OCI-LY7 (cell line): ENCODE results near the gene SUN2. TPM values are rescaled to one million over a fixed set of nuclear protein-coding genes. Genes with fewer than 3 reads are reported as not detected.

ENCODE experiments used
- BruUV-seq: library from RNA; stranded (reverse); fragments of 400-500 nt; replicated peaks from 2 replicates; lab custom pipeline; 2021; lab: Mats Ljungman, UMichigan
- CTCF ChIA-PET: fragments of 300-600 bp; sonication (Branson Sonifier 250); formaldehyde crosslinking; loops from one replicate; lab custom pipeline; 2022; ENCODE audit warnings: antibody characterized with exemption; ENCODE audit not compliant: unreplicated experiment; lab: Charles Lee
- POLR2A ChIA-PET: fragments of 300-600 bp; sonication (Branson Sonifier 250); formaldehyde crosslinking; loops from one replicate; lab custom pipeline; 2022; ENCODE audit warnings: antibody characterized with exemption; lab: Charles Lee
- DNase-seq: peaks from one replicate; pipeline ENCODE4 v3.0.0-alpha.2; 2015; ENCODE audit warnings: low spot score
- H2AFZ ChIP-seq: fragments of 200-600 bp; sonication (generic), shearing (Covaris generic); 2 replicates; pipeline ENCODE4 v1.6.1; 2014; ENCODE audit warnings: mild to moderate bottlenecking, antibody characterized with exemption, low read length, moderate library complexity
- H3K27ac ChIP-seq: fragments of 200-600 bp; sonication (generic); 2 replicates; pipeline ENCODE4 v1.5.1; 2014; ENCODE audit warnings: mixed run types, low read depth, mild to moderate bottlenecking, moderate library complexity, low read length, inconsistent platforms; ENCODE audit not compliant: poor library complexity, severe bottlenecking
- H3K36me3 ChIP-seq: fragments of 200-600 bp; sonication (generic); 2 replicates; pipeline ENCODE4 v1.6.1; 2014; ENCODE audit warnings: mild to moderate bottlenecking, antibody characterized with exemption, low read length, moderate library complexity, mixed read lengths; ENCODE audit not compliant: insufficient read depth
- H3K4me1 ChIP-seq: fragments of 200-600 bp; sonication (generic); 2 replicates; pipeline ENCODE4 v1.5.1; 2014; ENCODE audit warnings: mild to moderate bottlenecking, low read length; ENCODE audit not compliant: insufficient read depth, poor library complexity, severe bottlenecking
- H3K4me2 ChIP-seq: fragments of 200-600 bp; sonication (generic); 2 replicates; pipeline ENCODE4 v1.6.1; 2014; ENCODE audit warnings: mild to moderate bottlenecking, low read length
- H3K4me3 ChIP-seq: fragments of 200-600 bp; sonication (generic); 2 replicates; pipeline ENCODE4 v1.5.1; 2014; ENCODE audit warnings: mild to moderate bottlenecking, low read depth, low read length; ENCODE audit not compliant: poor library complexity, severe bottlenecking
- H3K79me2 ChIP-seq: fragments of 200-600 bp; sonication (generic); 2 replicates; pipeline ENCODE4 v1.6.1; 2016; ENCODE audit warnings: low read depth, mild to moderate bottlenecking, low read length, moderate library complexity, mixed read lengths; ENCODE audit not compliant: insufficient read depth
- H3K9me2 ChIP-seq: fragments of 200-600 bp; sonication (generic); 2 replicates; pipeline ENCODE4 v1.6.1; 2016; ENCODE audit warnings: mild to moderate bottlenecking, low read length, mixed read lengths; ENCODE audit not compliant: insufficient read depth
- H3K9me3 ChIP-seq: fragments of 200-600 bp; sonication (generic); 2 replicates; pipeline ENCODE4 v1.6.1; 2014; ENCODE audit warnings: mild to moderate bottlenecking, mixed run types, low read length, mixed read lengths
- H4K20me1 ChIP-seq: fragments of 200-600 bp; sonication (generic); 2 replicates; pipeline ENCODE4 v1.6.1; 2014; ENCODE audit warnings: mild to moderate bottlenecking, antibody characterized with exemption, low read length, moderate library complexity, mixed read lengths; ENCODE audit not compliant: insufficient read depth
- EZH2phosphoT487 ChIP-seq: fragments of 200-600 bp; sonication (generic); IDR thresholded peaks from 2 replicates; pipeline ENCODE4 v1.6.1; 2018; ENCODE audit warnings: low read depth, borderline replicate concordance, mild to moderate bottlenecking, mixed run types, antibody characterized with exemption, low read length, moderate library complexity, mixed read lengths
- intact Hi-C: fragments of 100-400 bp; cut with micrococcal nuclease; formaldehyde crosslinking; loops from one replicate; pipeline ENCODE4 v1.10.0; 2022; ENCODE audit not compliant: unreplicated experiment
- total RNA-seq, 2 experiments: library from RNA; depleted of rRNA in 1 of 2; stranded (reverse); fragments of >200 nt in 1 of 2; shearing (Covaris generic) in 1 of 2; gene quantifications; 2 replicates each; pipeline ENCODE4 v1.2.3, GENCODE V29; 2014 to 2022
- TF ChIP-seq, protein P1 (sequence below): fragments of 200-600 bp; sonication (generic); conservative IDR thresholded peaks from 2 replicates; pipeline ENCODE4 v1.5.1; 2014; ENCODE audit warnings: mild to moderate bottlenecking, antibody characterized with exemption, low read length, moderate library complexity, mixed read lengths

SUN2 gene
- total RNA-seq, 2 experiments from 2014 or later: 59.1 to 80.2 TPM

DNA sequence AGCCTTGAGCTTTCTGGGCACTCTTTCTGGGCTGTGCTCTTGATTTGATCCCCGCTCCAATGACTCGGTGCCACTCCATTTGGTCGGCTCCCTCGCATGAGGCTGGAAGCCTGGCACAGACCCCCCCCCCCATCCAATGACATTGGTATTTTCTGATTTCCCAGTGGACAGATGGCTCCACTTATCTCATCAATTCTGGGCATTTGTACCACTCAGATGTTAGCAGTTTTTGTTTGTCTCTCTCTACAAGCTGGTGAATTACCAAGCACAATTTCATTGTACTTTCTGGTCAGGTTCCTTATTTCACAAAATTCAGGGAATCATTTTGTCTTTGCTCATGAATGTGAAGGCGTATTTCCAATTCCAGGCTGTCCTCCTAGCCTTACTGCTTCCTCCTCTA, 29.1 kb upstream of the SUN2 start:
- BruUV-seq: no TSS peak
- Histone ChIP-seq H3K27ac (no peak overlapping the region), H3K4me2 (no peak overlapping the region), H3K4me1 (no peaks in the 10 kb centered on the region), H3K9me3 (no peaks in the 10 kb centered on the region), H3K9me2 (no peaks in the 10 kb centered on the region), H3K79me2 (no peaks in the 10 kb centered on the region), H4K20me1 (no peaks in the 10 kb centered on the region), H3K4me3 (no peak overlapping the region), H3K36me3 (no peaks in the 10 kb centered on the region), H2AFZ (no peak overlapping the region)
- TF ChIP-seq EZH2phosphoT487: no peak
- TF ChIP-seq, protein P1, sequence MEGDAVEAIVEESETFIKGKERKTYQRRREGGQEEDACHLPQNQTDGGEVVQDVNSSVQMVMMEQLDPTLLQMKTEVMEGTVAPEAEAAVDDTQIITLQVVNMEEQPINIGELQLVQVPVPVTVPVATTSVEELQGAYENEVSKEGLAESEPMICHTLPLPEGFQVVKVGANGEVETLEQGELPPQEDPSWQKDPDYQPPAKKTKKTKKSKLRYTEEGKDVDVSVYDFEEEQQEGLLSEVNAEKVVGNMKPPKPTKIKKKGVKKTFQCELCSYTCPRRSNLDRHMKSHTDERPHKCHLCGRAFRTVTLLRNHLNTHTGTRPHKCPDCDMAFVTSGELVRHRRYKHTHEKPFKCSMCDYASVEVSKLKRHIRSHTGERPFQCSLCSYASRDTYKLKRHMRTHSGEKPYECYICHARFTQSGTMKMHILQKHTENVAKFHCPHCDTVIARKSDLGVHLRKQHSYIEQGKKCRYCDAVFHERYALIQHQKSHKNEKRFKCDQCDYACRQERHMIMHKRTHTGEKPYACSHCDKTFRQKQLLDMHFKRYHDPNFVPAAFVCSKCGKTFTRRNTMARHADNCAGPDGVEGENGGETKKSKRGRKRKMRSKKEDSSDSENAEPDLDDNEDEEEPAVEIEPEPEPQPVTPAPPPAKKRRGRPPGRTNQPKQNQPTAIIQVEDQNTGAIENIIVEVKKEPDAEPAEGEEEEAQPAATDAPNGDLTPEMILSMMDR: no peak
- intact Hi-C loops: no loop called here
- POLR2A ChIA-PET: no interaction called here
- no peak for DNase-seq
- CTCF ChIA-PET: no interaction called here

DNA sequence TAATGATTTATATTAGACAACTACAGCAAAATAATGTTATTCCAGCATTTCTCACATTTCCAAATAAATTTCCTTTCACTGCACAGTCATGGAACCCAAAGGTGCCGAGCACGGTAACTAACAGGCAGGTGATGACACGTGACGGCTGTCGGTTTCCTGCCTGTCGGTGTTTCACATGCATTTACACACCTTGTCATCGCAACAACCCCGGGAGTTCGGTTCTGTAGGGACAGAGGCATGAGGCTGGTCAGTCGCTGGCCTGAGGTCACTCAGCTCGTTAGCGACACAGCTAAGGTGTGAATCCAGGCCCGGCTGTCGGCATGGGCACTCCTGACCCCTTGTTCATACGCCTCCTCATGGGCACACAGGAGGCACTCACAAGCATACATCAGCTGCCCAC, 28.2 kb upstream of the SUN2 start:
- Histone ChIP-seq H3K27ac (no peak overlapping the region), H3K36me3 (no peaks in the 10 kb centered on the region), H4K20me1 (no peaks in the 10 kb centered on the region), H2AFZ (no peak overlapping the region), H3K9me3 (no peaks in the 10 kb centered on the region), H3K4me2 (no peak overlapping the region), H3K79me2 (no peaks in the 10 kb centered on the region), H3K9me2 (no peaks in the 10 kb centered on the region), H3K4me1 (no peaks in the 10 kb centered on the region), H3K4me3 (no peak overlapping the region)
- BruUV-seq: no TSS peak
- ChIA-PET POLR2A (no interaction called here), CTCF (no interaction called here)
- intact Hi-C loops: no loop called here
- DNase-seq: no peak
- TF ChIP-seq EZH2phosphoT487: no peak
- TF ChIP-seq, protein P1: no peak

DNA sequence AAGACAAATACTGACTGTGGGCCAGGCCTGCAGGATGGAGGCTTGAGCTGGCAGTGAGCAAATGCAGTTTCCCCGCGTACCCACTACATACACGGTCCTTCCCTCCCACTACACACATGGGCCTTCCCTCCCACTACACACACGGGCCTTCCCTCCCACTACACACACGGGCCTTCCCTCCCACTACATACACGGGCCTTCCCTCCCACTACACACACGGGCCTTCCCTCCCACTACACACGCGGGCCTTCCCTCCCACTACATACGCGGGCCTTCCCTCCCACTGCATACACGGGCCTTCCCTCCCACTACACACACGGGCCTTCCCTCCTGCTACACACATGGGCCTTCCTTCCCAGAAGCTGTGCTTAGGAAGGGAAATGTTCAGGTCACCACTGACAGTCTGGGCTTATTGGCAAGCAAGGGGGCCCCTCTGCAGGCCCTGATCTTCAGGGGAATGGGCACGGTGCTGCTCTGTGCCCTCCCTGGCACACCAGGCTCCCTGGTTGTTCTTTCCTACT, 27.4 kb upstream of the SUN2 start:
- Histone ChIP-seq H2AFZ (no peak overlapping the region), H3K4me2 (no peak overlapping the region), H3K9me2 (no peaks in the 10 kb centered on the region), H3K27ac (no peak overlapping the region), H3K79me2 (no peaks in the 10 kb centered on the region), H3K9me3 (no peaks in the 10 kb centered on the region), H3K36me3 (no peaks in the 10 kb centered on the region), H4K20me1 (no peaks in the 10 kb centered on the region), H3K4me3 (no peak overlapping the region), H3K4me1 (no peaks in the 10 kb centered on the region)
- CTCF ChIA-PET: no interaction called here
- intact Hi-C loops: no loop called here
- POLR2A ChIA-PET: no interaction called here
- no peak for DNase-seq
- TF ChIP-seq EZH2phosphoT487: no peak
- TF ChIP-seq, protein P1: no peak
- BruUV-seq: no TSS peak
